AG04449 (cell line): ENCODE results near the gene PCDHA11.
"Not testable (repeated sequence)": the region's sequence is repeated elsewhere in the genome, so short reads cannot be mapped to it uniquely, and the experiment has no call there.

Experiments used
- CTCF ChIA-PET: fragments of 350-600 bp; formaldehyde crosslinking; extraction: SDS; loops from one replicate; lab custom pipeline; 2021; ENCODE audit warnings: antibody characterized with exemption; lab: Yijun Ruan, JAX
- POLR2A ChIA-PET: fragments of 400-600, 350-600 bp; formaldehyde crosslinking; extraction: SDS; loops from one replicate; lab custom pipeline; 2020; ENCODE audit warnings: antibody characterized with exemption, inconsistent platforms; lab: Yijun Ruan, JAX
- DNase-seq: peaks from one replicate; pipeline ENCODE4 v3.0.0-alpha.2; 2010; ENCODE audit warnings: low read depth, low spot score
- H3K4me3 ChIP-seq: 2 replicates; pipeline ENCODE4 v1.5.1; 2011; ENCODE audit warnings: low read depth, mild to moderate bottlenecking, control low read depth, low read length
- TF ChIP-seq, protein P1 (sequence below): IDR thresholded peaks from one replicate; pipeline ENCODE4 v1.5.1; 2011; ENCODE audit warnings: mild to moderate bottlenecking, moderate library complexity, low read length, control low read depth, inconsistent platforms; ENCODE audit not compliant: insufficient read depth; ENCODE audit errors: missing control alignments

Gene PCDHA11

DNA sequence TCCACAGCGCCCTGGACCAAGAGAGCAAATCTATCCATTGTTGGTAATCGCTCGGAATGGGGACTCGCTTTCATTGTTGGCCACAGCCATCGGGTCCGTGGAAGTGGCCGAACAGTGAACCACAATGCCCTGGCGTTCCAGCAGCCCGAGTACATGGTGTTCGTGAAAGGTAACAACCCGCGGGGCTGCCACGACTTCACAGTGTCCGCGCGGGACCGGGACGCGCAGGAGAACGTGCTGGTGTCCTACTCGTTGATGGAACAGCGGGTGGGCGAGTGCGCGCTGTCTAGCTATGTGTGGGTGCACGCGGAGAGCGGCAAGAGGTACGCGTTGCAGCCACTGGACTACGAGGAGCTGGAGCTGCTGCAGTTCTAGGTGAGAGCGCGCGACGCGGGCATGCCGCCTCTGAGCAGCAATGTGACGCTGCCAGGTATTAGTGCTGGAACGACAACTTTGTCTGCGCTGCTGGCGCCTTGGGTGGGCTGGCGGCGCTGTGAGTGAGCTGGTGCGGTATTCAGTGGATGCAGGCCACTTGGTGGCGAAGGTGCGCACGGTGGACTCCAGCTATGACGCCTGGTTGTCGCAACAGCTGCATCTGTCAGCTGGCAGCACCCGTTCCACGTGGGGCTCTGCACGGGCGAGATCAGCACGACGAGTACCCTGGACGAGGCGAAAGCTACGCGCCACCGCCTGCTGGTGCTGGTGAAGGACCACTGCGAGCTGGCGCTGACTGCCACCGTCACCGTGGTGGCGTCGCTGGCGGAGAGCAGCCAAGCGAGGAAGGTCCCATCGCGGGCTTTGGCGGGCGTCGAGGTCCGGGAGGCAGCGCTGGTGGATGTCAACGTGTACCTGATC lies 6.1 kb upstream of the PCDHA11 start:
- CTCF ChIA-PET, result no interaction called here
- H3K4me3 ChIP-seq, result no peak overlapping the region
- DNase-seq, result no peak
- POLR2A ChIA-PET, result no interaction called here
- TF ChIP-seq, protein P1, sequence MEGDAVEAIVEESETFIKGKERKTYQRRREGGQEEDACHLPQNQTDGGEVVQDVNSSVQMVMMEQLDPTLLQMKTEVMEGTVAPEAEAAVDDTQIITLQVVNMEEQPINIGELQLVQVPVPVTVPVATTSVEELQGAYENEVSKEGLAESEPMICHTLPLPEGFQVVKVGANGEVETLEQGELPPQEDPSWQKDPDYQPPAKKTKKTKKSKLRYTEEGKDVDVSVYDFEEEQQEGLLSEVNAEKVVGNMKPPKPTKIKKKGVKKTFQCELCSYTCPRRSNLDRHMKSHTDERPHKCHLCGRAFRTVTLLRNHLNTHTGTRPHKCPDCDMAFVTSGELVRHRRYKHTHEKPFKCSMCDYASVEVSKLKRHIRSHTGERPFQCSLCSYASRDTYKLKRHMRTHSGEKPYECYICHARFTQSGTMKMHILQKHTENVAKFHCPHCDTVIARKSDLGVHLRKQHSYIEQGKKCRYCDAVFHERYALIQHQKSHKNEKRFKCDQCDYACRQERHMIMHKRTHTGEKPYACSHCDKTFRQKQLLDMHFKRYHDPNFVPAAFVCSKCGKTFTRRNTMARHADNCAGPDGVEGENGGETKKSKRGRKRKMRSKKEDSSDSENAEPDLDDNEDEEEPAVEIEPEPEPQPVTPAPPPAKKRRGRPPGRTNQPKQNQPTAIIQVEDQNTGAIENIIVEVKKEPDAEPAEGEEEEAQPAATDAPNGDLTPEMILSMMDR, result no peak

- TF ChIP-seq, protein P1, result no peak
- ChIA-PET CTCF (no interaction called here), POLR2A (no interaction called here)
- DNase-seq, result no peak
- H3K4me3 ChIP-seq, result no peak overlapping the region
Measured at GRCh38 chr5:140869555-140869886, 764 bp downstream of the PCDHA11 start.

GRCh38 chr5:140870221-140871201 lies 1.8 kb downstream of the PCDHA11 start:
- DNase-seq, result no peak
- POLR2A ChIA-PET, result no interaction called here
- CTCF ChIA-PET, result no interaction called here
- TF ChIP-seq, protein P1, result no peak
- no peak overlapping the region for H3K4me3 ChIP-seq

- TF ChIP-seq, protein P1, result no peak
- no peak within 1 kb of the TSS for H3K4me3 ChIP-seq
- ChIA-PET CTCF (no interaction called here), POLR2A (no interaction called here)
- no peak for DNase-seq
Measured at GRCh38 chr5:140875085-140876065, 6.6 kb downstream of the PCDHA11 start, which contains the start of gene PCDHA12. Gene PCDHA12 (plus strand): TSS chr5:140875308. CDS start chr5:140875473, 165 bp downstream.

GRCh38 chr5:140876541-140877261 lies 7.9 kb downstream of the PCDHA11 start:
- POLR2A ChIA-PET, H3K4me3 ChIP-seq, DNase-seq, CTCF ChIA-PET: not testable (repeated sequence)

DNA sequence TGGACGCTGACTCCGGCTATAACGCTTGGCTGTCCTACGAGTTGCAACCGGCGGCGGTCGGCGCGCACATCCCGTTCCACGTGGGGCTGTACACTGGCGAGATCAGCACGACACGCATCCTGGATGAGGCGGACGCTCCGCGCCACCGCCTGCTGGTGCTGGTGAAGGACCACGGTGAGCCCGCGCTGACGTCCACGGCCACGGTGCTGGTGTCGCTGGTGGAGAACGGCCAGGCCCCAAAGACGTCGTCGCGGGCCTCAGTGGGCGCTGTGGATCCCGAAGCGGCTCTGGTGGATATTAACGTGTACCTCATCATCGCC lies 8.5 kb downstream of the PCDHA11 start:
- H3K4me3 ChIP-seq, result no peak overlapping the region
- TF ChIP-seq, protein P1, result no peak
- ChIA-PET POLR2A (no interaction called here), CTCF (no interaction called here)
- no peak for DNase-seq
